ENCODE measurements around the gene BANF2. TPM values are rescaled to one million over a fixed set of nuclear protein-coding genes. Genes with fewer than 3 reads are reported as not detected.

BANF2 gene
- total RNA-seq, 2 experiments from 2014 or later: not detected

- Mint-ChIP-seq H3K4me3 (no peak overlapping the region), H3K36me3 (ENCODE audit: low read depth) (no peaks in the 10 kb centered on the region), H3K27ac (no peak overlapping the region), H3K4me1 (ENCODE audit: low read depth) (no peaks in the 10 kb centered on the region), H3K9me3 (ENCODE audit: insufficient read depth) (peaks cover 1% of the 10 kb centered on the region), H3K27me3 (ENCODE audit: low read depth) (no peaks in the 10 kb centered on the region)
- DNase-seq: no peak
- ChIA-PET CTCF (no interaction called here), POLR2A (no interaction called here)
- ATAC-seq: no peak
Measured at GRCh38 chr20:17732907-17733521, 33.2 kb downstream of the BANF2 start.

DNA sequence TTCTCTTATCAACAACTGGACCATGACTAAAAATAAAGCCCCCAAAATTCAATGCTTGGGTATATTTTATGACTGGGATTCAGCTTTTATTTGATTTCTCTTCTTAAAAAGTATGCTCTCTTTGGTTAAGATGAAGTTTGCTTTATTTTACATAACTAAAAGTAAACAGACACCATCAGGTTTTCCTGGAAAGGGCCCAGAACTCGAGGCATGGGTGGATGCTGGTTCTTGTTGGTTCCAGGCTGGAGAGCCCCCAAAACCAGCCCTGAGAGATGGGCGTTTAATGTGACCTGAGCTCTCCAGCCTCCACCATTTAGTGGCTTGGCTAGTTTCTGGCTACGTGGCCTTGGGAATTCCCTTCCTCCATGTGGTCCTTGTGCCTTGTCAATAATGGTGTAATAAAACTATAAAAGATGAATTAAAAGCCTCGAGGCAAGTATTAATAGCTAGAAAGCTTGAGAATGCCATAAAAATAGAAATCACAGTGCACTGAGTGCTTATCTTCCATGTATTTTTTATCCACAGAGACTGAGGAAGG is 34.1 kb downstream of the BANF2 start:
- Mint-ChIP-seq H3K27me3 (ENCODE audit: low read depth) (peaks cover 3% of the 10 kb centered on the region), H3K27ac (no peak overlapping the region), H3K4me3 (no peak overlapping the region), H3K9me3 (ENCODE audit: insufficient read depth) (peaks cover 5% of the 10 kb centered on the region), H3K4me1 (ENCODE audit: low read depth) (no peaks in the 10 kb centered on the region), H3K36me3 (ENCODE audit: low read depth) (no peaks in the 10 kb centered on the region)
- ChIA-PET POLR2A (no interaction called here), CTCF (no interaction called here)
- ATAC-seq (no peak), DNase-seq (no peak)

DNA sequence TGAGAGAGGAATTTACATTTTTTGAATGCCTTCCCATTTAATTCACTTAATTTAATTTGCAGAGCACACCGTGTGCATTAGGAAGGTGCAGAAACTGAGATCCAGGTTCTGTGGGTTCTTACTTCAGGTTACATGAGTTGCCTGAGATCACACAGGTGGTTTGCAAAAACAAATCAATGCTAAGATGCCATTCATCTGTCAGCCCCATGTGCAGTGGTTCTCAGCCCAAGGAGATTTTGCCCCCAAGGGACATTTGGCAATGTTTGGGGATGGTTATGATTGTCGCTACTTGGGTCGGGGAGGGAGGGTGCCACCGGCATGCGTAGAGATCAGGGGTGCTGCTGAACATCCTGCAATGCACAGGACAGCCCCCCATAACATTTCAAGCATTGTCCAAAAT is 34.6 kb downstream of the BANF2 start:
- Mint-ChIP-seq H3K36me3 (ENCODE audit: low read depth) (no peaks in the 10 kb centered on the region), H3K27ac (no peak overlapping the region), H3K27me3 (ENCODE audit: low read depth) (peaks cover 3% of the 10 kb centered on the region), H3K4me3 (no peak overlapping the region), H3K4me1 (ENCODE audit: low read depth) (no peaks in the 10 kb centered on the region), H3K9me3 (ENCODE audit: insufficient read depth) (peaks cover 5% of the 10 kb centered on the region)
- CTCF ChIA-PET: no interaction called here
- POLR2A ChIA-PET: no interaction called here
- DNase-seq (no peak), ATAC-seq (no peak)

- ChIA-PET POLR2A (no interaction called here), CTCF (no interaction called here)
- ATAC-seq (no peak), DNase-seq (no peak)
- H3K36me3 Mint-ChIP-seq (ENCODE audit: low read depth): no peaks in the 10 kb centered on the region
- H3K27ac Mint-ChIP-seq: no peak overlapping the region
- H3K4me3 Mint-ChIP-seq: no peak overlapping the region
- H3K4me1 Mint-ChIP-seq (ENCODE audit: low read depth): no peaks in the 10 kb centered on the region
- H3K9me3 Mint-ChIP-seq (ENCODE audit: insufficient read depth): peaks cover 5% of the 10 kb centered on the region
- peaks cover 3% of the 10 kb centered on the region for H3K27me3 Mint-ChIP-seq (ENCODE audit: low read depth)
Measured at GRCh38 chr20:17735206-17735804, 35.5 kb downstream of the BANF2 start.

- CTCF ChIA-PET: no interaction called here
- no peak overlapping the region for H3K4me3 Mint-ChIP-seq
- ATAC-seq: no peak
- POLR2A ChIA-PET: no interaction called here
- no peaks in the 10 kb centered on the region for H3K4me1 Mint-ChIP-seq (ENCODE audit: low read depth)
- H3K36me3 Mint-ChIP-seq (ENCODE audit: low read depth): no peaks in the 10 kb centered on the region
- DNase-seq: no peak
- peaks cover 5% of the 10 kb centered on the region for H3K9me3 Mint-ChIP-seq (ENCODE audit: insufficient read depth)
- H3K27me3 Mint-ChIP-seq (ENCODE audit: low read depth): peaks cover 3% of the 10 kb centered on the region
- no peak overlapping the region for H3K27ac Mint-ChIP-seq
Measured at GRCh38 chr20:17735959-17736621, 36.3 kb downstream of the BANF2 start.

DNA sequence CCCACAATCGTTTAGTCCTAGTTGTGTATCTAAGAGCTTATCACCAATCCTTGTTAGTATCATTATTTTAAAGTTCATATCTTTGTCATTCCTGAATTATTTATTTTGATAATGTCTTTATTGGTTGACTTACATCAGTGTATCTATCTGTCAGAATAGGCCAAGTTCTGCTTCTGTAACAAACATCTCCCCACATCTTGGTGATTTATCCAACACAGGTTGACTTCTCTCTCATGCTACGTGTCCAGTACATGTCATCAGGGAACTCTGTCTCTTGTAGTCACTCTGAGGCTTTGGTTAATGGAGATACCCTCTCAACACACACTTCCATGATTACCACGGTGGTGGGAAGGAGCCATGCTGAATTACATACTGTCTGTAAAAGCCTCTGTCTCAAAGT is 38.4 kb downstream of the BANF2 start:
- H3K9me3 Mint-ChIP-seq (ENCODE audit: insufficient read depth): peaks cover 5% of the 10 kb centered on the region
- POLR2A ChIA-PET: interaction anchor here (0.5 kb wide), 1 partner anchor 10 kb away, joined by 3 read pairs; no protein-coding TSS in a partner anchor
- no peak overlapping the region for H3K4me3 Mint-ChIP-seq
- H3K4me1 Mint-ChIP-seq (ENCODE audit: low read depth): no peaks in the 10 kb centered on the region
- H3K27me3 Mint-ChIP-seq (ENCODE audit: low read depth): peaks cover 3% of the 10 kb centered on the region
- no peak overlapping the region for H3K27ac Mint-ChIP-seq
- no peak for DNase-seq
- no peak for ATAC-seq
- CTCF ChIA-PET: no interaction called here
- H3K36me3 Mint-ChIP-seq (ENCODE audit: low read depth): no peaks in the 10 kb centered on the region

- Mint-ChIP-seq H3K36me3 (ENCODE audit: low read depth) (no peaks in the 10 kb centered on the region), H3K4me3 (no peak overlapping the region), H3K27me3 (ENCODE audit: low read depth) (peaks cover 3% of the 10 kb centered on the region), H3K4me1 (ENCODE audit: low read depth) (no peaks in the 10 kb centered on the region), H3K27ac (no peak overlapping the region), H3K9me3 (ENCODE audit: insufficient read depth) (peaks cover 5% of the 10 kb centered on the region)
- no peak for ATAC-seq
- DNase-seq: no peak
- ChIA-PET CTCF (no interaction called here), POLR2A (no interaction called here)
Measured at GRCh38 chr20:17741220-17741619, 41.5 kb downstream of the BANF2 start.

GRCh38 chr20:17742731-17743130 is 43.0 kb downstream of the BANF2 start:
- Mint-ChIP-seq H3K27me3 (ENCODE audit: low read depth) (peaks cover 3% of the 10 kb centered on the region), H3K4me3 (no peak overlapping the region), H3K27ac (no peak overlapping the region), H3K36me3 (ENCODE audit: low read depth) (no peaks in the 10 kb centered on the region), H3K9me3 (ENCODE audit: insufficient read depth) (peaks cover 5% of the 10 kb centered on the region), H3K4me1 (ENCODE audit: low read depth) (no peaks in the 10 kb centered on the region)
- DNase-seq (no peak), ATAC-seq (no peak)
- ChIA-PET POLR2A (no interaction called here), CTCF (no interaction called here)

GRCh38 chr20:17743677-17744076 is 43.9 kb downstream of the BANF2 start:
- H3K27me3 Mint-ChIP-seq (ENCODE audit: low read depth): peaks cover 2% of the 10 kb centered on the region
- no peaks in the 10 kb centered on the region for H3K36me3 Mint-ChIP-seq (ENCODE audit: low read depth)
- H3K4me1 Mint-ChIP-seq (ENCODE audit: low read depth): no peaks in the 10 kb centered on the region
- no peak overlapping the region for H3K4me3 Mint-ChIP-seq
- no peaks in the 10 kb centered on the region for H3K9me3 Mint-ChIP-seq (ENCODE audit: insufficient read depth)
- H3K27ac Mint-ChIP-seq: no peak overlapping the region
- ChIA-PET POLR2A (interaction anchor here (0.6 kb wide), 1 partner anchor 688 kb away, joined by 3 read pairs; no protein-coding TSS in a partner anchor), CTCF (no interaction called here)
- ATAC-seq (no peak), DNase-seq (no peak)

DNA sequence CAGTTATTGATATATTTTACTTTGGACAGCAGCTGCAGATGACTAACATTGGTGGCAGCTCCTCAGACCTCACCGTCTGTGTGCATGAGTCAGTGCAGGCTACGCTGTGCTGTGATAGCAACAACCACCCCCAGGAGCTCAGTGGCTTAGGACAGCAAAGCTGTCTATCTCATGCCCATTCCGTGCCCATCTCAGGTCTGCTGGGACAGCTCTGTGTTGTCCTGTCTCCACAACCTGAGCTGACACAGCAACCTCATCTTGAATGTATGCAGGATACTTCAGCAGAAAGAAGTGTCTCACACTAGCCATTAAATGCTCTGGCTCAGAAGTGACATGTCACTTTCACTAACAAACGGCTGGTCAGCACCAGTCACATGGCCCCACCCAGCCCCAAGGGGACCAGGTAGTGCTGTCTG is 47.7 kb downstream of the BANF2 start:
- no peak overlapping the region for H3K27ac Mint-ChIP-seq
- no peaks in the 10 kb centered on the region for H3K9me3 Mint-ChIP-seq (ENCODE audit: insufficient read depth)
- POLR2A ChIA-PET: no interaction called here
- H3K36me3 Mint-ChIP-seq (ENCODE audit: low read depth): no peaks in the 10 kb centered on the region
- ATAC-seq (no peak), DNase-seq (no peak)
- CTCF ChIA-PET: no interaction called here
- H3K4me1 Mint-ChIP-seq (ENCODE audit: low read depth): no peaks in the 10 kb centered on the region
- no peak overlapping the region for H3K4me3 Mint-ChIP-seq
- peaks cover 4% of the 10 kb centered on the region for H3K27me3 Mint-ChIP-seq (ENCODE audit: low read depth)

- no peak for ATAC-seq
- H3K4me3 Mint-ChIP-seq: no peak overlapping the region
- H3K4me1 Mint-ChIP-seq (ENCODE audit: low read depth): no peaks in the 10 kb centered on the region
- H3K36me3 Mint-ChIP-seq (ENCODE audit: low read depth): no peaks in the 10 kb centered on the region
- H3K27me3 Mint-ChIP-seq (ENCODE audit: low read depth): peaks cover 10% of the 10 kb centered on the region
- CTCF ChIA-PET: interaction anchor here (0.6 to 1.0 kb wide), 2 partner anchors 66 to 82 kb away, joined by 3 to 5 read pairs; partner anchors contain the start of gene RRBP1
- no peak for DNase-seq
- H3K27ac Mint-ChIP-seq: no peak overlapping the region
- POLR2A ChIA-PET: no interaction called here
- no peaks in the 10 kb centered on the region for H3K9me3 Mint-ChIP-seq (ENCODE audit: insufficient read depth)
Measured at GRCh38 chr20:17748279-17748678, 48.5 kb downstream of the BANF2 start.

DNA sequence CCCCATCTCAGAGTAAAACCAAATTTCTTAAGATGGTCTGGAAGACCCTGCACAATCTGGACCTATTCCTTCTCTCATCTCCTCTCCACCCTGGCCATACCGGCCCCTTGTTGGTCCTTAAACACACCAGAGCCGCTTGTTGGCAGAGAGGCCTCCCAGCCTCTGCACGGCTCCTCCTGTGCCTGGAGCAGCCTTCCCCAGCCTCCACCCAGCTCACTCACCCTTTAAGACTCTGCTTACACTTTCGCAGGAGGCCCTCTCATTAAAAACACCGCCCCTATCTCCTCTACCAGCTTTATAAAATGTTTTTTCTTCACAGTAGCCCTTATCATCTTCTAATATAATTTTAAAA is 49.8 kb downstream of the BANF2 start:
- no peaks in the 10 kb centered on the region for H3K36me3 Mint-ChIP-seq (ENCODE audit: low read depth)
- H3K9me3 Mint-ChIP-seq (ENCODE audit: insufficient read depth): no peaks in the 10 kb centered on the region
- DNase-seq (no peak), ATAC-seq (no peak)
- ChIA-PET POLR2A (no interaction called here), CTCF (interaction anchor here (0.7 kb wide), 1 partner anchor 343 kb away, joined by 3 read pairs; no protein-coding TSS in a partner anchor)
- H3K27me3 Mint-ChIP-seq (ENCODE audit: low read depth): peaks cover 13% of the 10 kb centered on the region
- no peak overlapping the region for H3K27ac Mint-ChIP-seq
- no peak overlapping the region for H3K4me3 Mint-ChIP-seq
- H3K4me1 Mint-ChIP-seq (ENCODE audit: low read depth): no peaks in the 10 kb centered on the region
